ENCODE measurements around the gene CARD10. TPM values are rescaled to one million over a fixed set of nuclear protein-coding genes. Genes with fewer than 3 reads are reported as not detected.

CARD10 gene
- polyA plus RNA-seq, 1 donor from 2014 or later: 0.36 TPM

DNA sequence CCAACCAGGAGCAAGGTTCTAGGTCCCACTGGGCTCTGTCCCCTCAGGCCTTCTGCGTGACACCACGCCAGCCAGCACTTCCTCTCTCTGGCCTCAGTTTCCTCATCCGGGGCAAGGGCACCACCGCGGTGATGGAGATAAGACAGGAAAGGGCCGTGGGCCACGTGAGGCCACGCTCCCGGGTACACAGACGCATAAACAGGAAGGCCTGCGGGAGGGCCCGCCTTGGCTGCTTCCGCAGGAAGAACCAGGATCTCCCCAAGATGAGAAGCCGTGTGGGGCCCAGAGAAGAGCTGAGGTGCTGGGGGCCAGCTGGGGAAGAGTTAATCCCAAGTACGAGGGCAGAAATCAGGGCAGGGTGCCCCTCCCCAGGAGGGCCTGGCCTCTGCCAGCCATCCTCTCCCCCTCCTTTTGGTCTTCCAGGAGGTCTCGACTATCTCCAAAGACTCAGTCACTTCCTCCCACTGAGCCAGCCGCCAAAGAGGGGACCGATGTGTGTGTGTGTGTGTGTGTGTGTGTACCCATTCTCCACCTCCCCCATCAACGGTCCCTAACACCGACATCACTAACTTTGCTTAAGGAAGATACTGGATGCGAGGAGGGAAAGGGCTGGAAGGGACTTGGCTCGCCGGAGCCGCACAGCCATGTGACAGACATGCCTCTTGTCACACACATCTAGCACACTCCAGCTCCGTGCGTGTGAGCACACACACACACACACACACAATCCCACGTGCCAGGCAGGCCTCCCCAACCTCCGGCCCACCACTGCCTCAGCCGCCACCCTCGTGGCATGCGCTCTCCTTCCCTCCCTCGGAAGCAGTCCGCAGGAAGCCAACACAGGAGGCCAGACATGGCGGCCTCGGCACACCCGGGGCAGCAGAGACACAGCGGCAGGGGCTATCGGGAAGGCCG, 34.5 kb downstream of the CARD10 start:
- no peaks in the 10 kb centered on the region for H3K9me3 ChIP-seq (ENCODE audit: low read length)
- TF ChIP-seq EP300 (conservative IDR thresholded peaks at IDR 0.05; ENCODE audit: poor library complexity, severe bottlenecking) (no peak), POLR2AphosphoS5 (IDR thresholded peaks at IDR 0.05) (no peak), MXI1 (conservative IDR thresholded peaks at IDR 0.05; ENCODE audit: poor library complexity, severe bottlenecking) (no peak), TAF1 (IDR thresholded peaks at IDR 0.05; ENCODE audit: low read depth) (no peak), EZH2 (IDR thresholded peaks at IDR 0.05; ENCODE audit: borderline replicate concordance, insufficient read depth, low read length, poor library complexity, severe bottlenecking) (no peak), RAD21 (conservative IDR thresholded peaks at IDR 0.05) (no peak), SMC3 (conservative IDR thresholded peaks at IDR 0.05; ENCODE audit: poor library complexity) (no peak)
- TF ChIP-seq, protein P1, sequence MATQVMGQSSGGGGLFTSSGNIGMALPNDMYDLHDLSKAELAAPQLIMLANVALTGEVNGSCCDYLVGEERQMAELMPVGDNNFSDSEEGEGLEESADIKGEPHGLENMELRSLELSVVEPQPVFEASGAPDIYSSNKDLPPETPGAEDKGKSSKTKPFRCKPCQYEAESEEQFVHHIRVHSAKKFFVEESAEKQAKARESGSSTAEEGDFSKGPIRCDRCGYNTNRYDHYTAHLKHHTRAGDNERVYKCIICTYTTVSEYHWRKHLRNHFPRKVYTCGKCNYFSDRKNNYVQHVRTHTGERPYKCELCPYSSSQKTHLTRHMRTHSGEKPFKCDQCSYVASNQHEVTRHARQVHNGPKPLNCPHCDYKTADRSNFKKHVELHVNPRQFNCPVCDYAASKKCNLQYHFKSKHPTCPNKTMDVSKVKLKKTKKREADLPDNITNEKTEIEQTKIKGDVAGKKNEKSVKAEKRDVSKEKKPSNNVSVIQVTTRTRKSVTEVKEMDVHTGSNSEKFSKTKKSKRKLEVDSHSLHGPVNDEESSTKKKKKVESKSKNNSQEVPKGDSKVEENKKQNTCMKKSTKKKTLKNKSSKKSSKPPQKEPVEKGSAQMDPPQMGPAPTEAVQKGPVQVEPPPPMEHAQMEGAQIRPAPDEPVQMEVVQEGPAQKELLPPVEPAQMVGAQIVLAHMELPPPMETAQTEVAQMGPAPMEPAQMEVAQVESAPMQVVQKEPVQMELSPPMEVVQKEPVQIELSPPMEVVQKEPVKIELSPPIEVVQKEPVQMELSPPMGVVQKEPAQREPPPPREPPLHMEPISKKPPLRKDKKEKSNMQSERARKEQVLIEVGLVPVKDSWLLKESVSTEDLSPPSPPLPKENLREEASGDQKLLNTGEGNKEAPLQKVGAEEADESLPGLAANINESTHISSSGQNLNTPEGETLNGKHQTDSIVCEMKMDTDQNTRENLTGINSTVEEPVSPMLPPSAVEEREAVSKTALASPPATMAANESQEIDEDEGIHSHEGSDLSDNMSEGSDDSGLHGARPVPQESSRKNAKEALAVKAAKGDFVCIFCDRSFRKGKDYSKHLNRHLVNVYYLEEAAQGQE (IDR thresholded peaks at IDR 0.05; ENCODE audit: borderline replicate concordance): no peak
- TF ChIP-seq, protein P2, sequence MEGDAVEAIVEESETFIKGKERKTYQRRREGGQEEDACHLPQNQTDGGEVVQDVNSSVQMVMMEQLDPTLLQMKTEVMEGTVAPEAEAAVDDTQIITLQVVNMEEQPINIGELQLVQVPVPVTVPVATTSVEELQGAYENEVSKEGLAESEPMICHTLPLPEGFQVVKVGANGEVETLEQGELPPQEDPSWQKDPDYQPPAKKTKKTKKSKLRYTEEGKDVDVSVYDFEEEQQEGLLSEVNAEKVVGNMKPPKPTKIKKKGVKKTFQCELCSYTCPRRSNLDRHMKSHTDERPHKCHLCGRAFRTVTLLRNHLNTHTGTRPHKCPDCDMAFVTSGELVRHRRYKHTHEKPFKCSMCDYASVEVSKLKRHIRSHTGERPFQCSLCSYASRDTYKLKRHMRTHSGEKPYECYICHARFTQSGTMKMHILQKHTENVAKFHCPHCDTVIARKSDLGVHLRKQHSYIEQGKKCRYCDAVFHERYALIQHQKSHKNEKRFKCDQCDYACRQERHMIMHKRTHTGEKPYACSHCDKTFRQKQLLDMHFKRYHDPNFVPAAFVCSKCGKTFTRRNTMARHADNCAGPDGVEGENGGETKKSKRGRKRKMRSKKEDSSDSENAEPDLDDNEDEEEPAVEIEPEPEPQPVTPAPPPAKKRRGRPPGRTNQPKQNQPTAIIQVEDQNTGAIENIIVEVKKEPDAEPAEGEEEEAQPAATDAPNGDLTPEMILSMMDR (IDR thresholded peaks at IDR 0.05; ENCODE audit: poor library complexity, severe bottlenecking): no peak
- H3K9me2 ChIP-seq (ENCODE audit: insufficient read depth, low read length): no peaks in the 10 kb centered on the region
- H3K27me3 ChIP-seq (ENCODE audit: insufficient read depth, low read depth, low read length): no peaks in the 10 kb centered on the region
- H3K9ac ChIP-seq (ENCODE audit: low read length): no peak overlapping the region
- no peak overlapping the region for H3K4me2 ChIP-seq (ENCODE audit: low read length)
- no peaks in the 10 kb centered on the region for H3K79me2 ChIP-seq (replicated peaks; ENCODE audit: insufficient read depth, low read length)
- H2AFZ ChIP-seq (ENCODE audit: low read depth, low read length): no peak overlapping the region
- no peaks in the 10 kb centered on the region for H3K36me3 ChIP-seq (ENCODE audit: insufficient read depth, low read length)
- no peak overlapping the region for H3K27ac ChIP-seq (ENCODE audit: low read length)
- H4K20me1 ChIP-seq (ENCODE audit: insufficient read depth): no peaks in the 10 kb centered on the region
- no peaks in the 10 kb centered on the region for H3F3A ChIP-seq (ENCODE audit: insufficient read depth, low read length, poor library complexity, severe bottlenecking)
- no peak overlapping the region for H3K4me3 ChIP-seq (ENCODE audit: low read length)

DNA sequence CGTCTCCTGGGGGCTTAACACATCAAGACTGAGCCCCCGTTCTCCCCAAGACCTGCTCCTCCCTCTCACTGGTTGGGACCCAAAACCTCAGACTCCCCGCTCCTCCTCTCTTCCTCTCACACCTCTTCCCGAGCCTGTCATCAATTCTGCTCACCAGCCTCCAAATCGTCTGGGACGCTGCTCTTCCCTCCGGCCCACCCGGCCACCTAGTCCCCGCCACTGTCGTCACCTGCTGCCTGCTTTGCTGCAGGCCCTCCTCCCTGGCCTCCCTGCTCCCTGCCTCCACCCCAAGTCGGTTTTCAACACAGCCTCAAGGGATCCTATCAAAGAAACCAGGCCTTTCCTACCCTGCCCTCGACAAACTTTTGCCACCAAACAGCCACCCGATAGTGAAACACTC, 36.2 kb downstream of the CARD10 start:
- Histone ChIP-seq H3K9me3 (ENCODE audit: low read length) (no peaks in the 10 kb centered on the region), H4K20me1 (ENCODE audit: insufficient read depth) (no peaks in the 10 kb centered on the region), H2AFZ (ENCODE audit: low read depth, low read length) (no peak overlapping the region), H3K9ac (ENCODE audit: low read length) (no peak overlapping the region), H3K4me2 (ENCODE audit: low read length) (no peak overlapping the region), H3F3A (ENCODE audit: insufficient read depth, low read length, poor library complexity, severe bottlenecking) (no peaks in the 10 kb centered on the region), H3K27me3 (ENCODE audit: insufficient read depth, low read depth, low read length) (no peaks in the 10 kb centered on the region), H3K4me3 (ENCODE audit: low read length) (no peak overlapping the region), H3K27ac (ENCODE audit: low read length) (no peak overlapping the region), H3K79me2 (replicated peaks; ENCODE audit: insufficient read depth, low read length) (no peaks in the 10 kb centered on the region), H3K36me3 (ENCODE audit: insufficient read depth, low read length) (no peaks in the 10 kb centered on the region), H3K9me2 (ENCODE audit: insufficient read depth, low read length) (no peaks in the 10 kb centered on the region)
- TF ChIP-seq MXI1 (conservative IDR thresholded peaks at IDR 0.05; ENCODE audit: poor library complexity, severe bottlenecking) (no peak), TAF1 (IDR thresholded peaks at IDR 0.05; ENCODE audit: low read depth) (no peak), POLR2AphosphoS5 (IDR thresholded peaks at IDR 0.05) (no peak), EZH2 (IDR thresholded peaks at IDR 0.05; ENCODE audit: borderline replicate concordance, insufficient read depth, low read length, poor library complexity, severe bottlenecking) (no peak), SMC3 (conservative IDR thresholded peaks at IDR 0.05; ENCODE audit: poor library complexity) (no peak), EP300 (conservative IDR thresholded peaks at IDR 0.05; ENCODE audit: poor library complexity, severe bottlenecking) (no peak)
- TF ChIP-seq, protein P2 (IDR thresholded peaks at IDR 0.05; ENCODE audit: poor library complexity, severe bottlenecking): no peak
- TF ChIP-seq, protein P1 (IDR thresholded peaks at IDR 0.05; ENCODE audit: borderline replicate concordance): no peak
